Peyer's patch (tissue), 4 donors: ENCODE data around the gene C11orf97. TPM values are rescaled to one million over a fixed set of nuclear protein-coding genes. Genes with fewer than 3 reads are reported as not detected.

Source experiments
- DNase-seq, 3 donors: peaks; one replicate each; pipeline ENCODE4 v3.0.0-alpha.2; 2017 to 2019
- H3K27ac ChIP-seq, 4 donors: fragments of 200-600 bp; sonication (generic); one replicate each; pipeline ENCODE4 v1.5.1; 2016 to 2019
- H3K27me3 ChIP-seq, 2 donors: fragments of 200-600 bp; sonication (generic); one replicate each; pipeline ENCODE4 v1.5.1; 2019
- H3K36me3 ChIP-seq, 3 donors: fragments of 200-600 bp; sonication (generic); one replicate each; pipeline ENCODE4 v1.5.1; 2016 to 2019
- H3K4me1 ChIP-seq, 4 donors: fragments of 200-600 bp; sonication (generic); one replicate each; pipeline ENCODE4 v1.5.1; 2016 to 2019
- H3K4me3 ChIP-seq, 4 donors: fragments of 200-600 bp; sonication (generic); 1 replicate in 3 of 4; 2 replicates in 1 of 4; pipeline ENCODE4 v1.5.1; 2016 to 2019; ENCODE audit warnings: mild to moderate bottlenecking in 1 of 4
- H3K9me3 ChIP-seq, 4 donors: fragments of 200-600 bp; sonication (generic); one replicate each; pipeline ENCODE4 v1.5.1; 2016 to 2019; ENCODE audit warnings: mild to moderate bottlenecking in 1 of 4
- POLR2A ChIP-seq, 2 donors: fragments of 450-650 bp; IDR thresholded peaks; one replicate each; pipeline ENCODE4 v1.5.1; 2017; ENCODE audit warnings: antibody characterized with exemption in 2 of 2, mild to moderate bottlenecking in 2 of 2, moderate library complexity in 2 of 2
- total RNA-seq, 4 donors: library from RNA; depleted of rRNA; stranded (reverse); fragments of >200 nt; gene quantifications; one replicate each; pipeline ENCODE4 v1.1.0, GENCODE V29; 2016
- TF ChIP-seq, protein P1 (sequence below), 6 experiments: fragments of 450-650 bp in 4 of 6; fragments of 200-600 bp in 2 of 6; sonication (generic) in 1 of 6; IDR thresholded peaks; one replicate each; pipeline ENCODE4 v1.5.1; 2017 to 2019; ENCODE audit warnings: antibody characterized with exemption in 6 of 6, mild to moderate bottlenecking in 3 of 6, moderate library complexity in 1 of 6

C11orf97 gene
- total RNA-seq, 4 donors from 2014 or later = not detected

DNA sequence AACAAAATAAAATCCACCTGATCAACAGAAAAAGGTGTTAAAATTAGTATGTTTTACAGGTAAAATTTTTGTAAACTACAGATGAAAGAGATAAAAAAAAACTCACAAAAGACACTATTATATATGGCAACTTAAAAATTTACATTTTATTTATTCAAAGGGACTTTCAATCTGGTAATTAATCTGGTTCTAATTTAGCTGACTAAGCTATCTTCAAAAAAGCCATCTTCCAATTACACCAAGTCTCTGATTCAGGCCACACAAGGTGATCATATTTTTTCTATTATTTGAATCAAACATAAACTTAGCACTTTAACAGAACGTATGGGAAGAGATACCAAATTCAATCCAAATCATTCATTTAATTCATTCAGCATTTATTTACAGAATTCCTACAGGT lies 26.2 kb upstream of the C11orf97 start:
- Histone ChIP-seq H3K36me3 (peaks cover 0 to 37% (median 0%) of the 10 kb centered on the region in 3 donors), H3K9me3 (no peaks in the 10 kb centered on the region), H3K4me1 (no peaks in the 10 kb centered on the region), H3K27me3 (no peaks in the 10 kb centered on the region), H3K4me3 (no peak overlapping the region), H3K27ac (no peak overlapping the region)
- DNase-seq = no peak
- TF ChIP-seq, protein P1, sequence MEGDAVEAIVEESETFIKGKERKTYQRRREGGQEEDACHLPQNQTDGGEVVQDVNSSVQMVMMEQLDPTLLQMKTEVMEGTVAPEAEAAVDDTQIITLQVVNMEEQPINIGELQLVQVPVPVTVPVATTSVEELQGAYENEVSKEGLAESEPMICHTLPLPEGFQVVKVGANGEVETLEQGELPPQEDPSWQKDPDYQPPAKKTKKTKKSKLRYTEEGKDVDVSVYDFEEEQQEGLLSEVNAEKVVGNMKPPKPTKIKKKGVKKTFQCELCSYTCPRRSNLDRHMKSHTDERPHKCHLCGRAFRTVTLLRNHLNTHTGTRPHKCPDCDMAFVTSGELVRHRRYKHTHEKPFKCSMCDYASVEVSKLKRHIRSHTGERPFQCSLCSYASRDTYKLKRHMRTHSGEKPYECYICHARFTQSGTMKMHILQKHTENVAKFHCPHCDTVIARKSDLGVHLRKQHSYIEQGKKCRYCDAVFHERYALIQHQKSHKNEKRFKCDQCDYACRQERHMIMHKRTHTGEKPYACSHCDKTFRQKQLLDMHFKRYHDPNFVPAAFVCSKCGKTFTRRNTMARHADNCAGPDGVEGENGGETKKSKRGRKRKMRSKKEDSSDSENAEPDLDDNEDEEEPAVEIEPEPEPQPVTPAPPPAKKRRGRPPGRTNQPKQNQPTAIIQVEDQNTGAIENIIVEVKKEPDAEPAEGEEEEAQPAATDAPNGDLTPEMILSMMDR (IDR thresholded peaks at IDR 0.05) = no peak
- TF ChIP-seq POLR2A (IDR thresholded peaks at IDR 0.05) = no peak

DNA sequence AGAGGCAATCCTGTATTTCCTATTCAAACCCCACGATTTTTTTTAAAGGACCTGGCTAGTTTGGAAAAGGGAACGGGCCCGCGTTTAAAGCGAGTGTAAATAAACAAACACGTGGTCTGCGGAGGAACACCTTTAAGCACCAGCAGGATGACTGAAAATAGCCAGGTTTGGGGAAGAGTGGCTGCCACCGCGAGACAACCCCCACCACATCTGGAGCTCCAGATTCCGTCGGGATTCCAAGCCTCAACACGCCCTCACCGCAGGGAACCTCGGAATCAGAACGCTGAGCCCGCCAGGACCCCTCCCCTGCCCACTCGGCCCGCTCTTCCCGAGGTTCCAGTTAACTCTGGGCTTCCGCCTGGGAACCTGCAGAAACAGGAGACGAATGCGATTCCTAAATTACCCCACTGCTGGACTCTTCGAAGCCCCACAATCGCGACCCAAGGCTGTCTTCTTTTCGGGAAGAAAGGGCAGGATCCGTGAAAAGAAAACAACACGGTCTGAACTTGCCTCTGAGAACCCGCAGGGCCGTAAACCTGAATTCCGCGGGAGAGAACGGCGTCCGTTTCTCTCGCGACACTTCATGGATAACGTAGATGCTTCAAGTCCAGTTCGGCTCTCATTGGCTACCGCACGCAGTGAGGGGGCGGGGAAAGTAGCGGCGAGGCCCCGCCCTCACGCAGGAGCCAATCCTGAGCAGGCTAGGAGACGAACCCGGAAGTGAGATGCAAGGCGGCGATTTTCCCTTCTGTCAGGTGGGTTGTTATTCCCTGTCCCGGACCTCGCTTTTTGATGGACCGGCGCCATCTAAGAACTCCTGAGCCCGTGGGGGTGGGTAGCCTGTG lies 18.8 kb upstream of the C11orf97 start, which contains the start of the genes ANKRD49 and MRE11:
Gene ANKRD49, plus strand, starts transcription at position 704 of the 845 bp plus-strand sequence. CDS start 2,710 bp downstream, outside the sequence.
Gene MRE11, minus strand, starts transcription at position 564 of the 845 bp plus-strand sequence. CDS start 1,043 bp downstream, outside the sequence.
- no peaks in the 10 kb centered on the region for H3K27me3 ChIP-seq
- peaks cover 0 to 29% (median 0%) of the 10 kb centered on the region in 3 donors for H3K36me3 ChIP-seq
- peak; percentile 97 to 99 (median 97) for DNase-seq
- peak within 1 kb of the TSS; percentile 78 to 86 (median 81) for H3K27ac ChIP-seq
- no peaks in the 10 kb centered on the region for H3K9me3 ChIP-seq
- peak within 1 kb of the TSS; percentile 74 to 96 (median 80) for H3K4me3 ChIP-seq
- TF ChIP-seq, protein P1 (IDR thresholded peaks at IDR 0.05) = peak in 1 of 6 experiments; percentile 5
- peak; percentile 65 to 70 for TF ChIP-seq POLR2A (IDR thresholded peaks at IDR 0.05)
- H3K4me1 ChIP-seq = peaks cover 0 to 22% (median 2%) of the 10 kb centered on the region in 4 donors

DNA sequence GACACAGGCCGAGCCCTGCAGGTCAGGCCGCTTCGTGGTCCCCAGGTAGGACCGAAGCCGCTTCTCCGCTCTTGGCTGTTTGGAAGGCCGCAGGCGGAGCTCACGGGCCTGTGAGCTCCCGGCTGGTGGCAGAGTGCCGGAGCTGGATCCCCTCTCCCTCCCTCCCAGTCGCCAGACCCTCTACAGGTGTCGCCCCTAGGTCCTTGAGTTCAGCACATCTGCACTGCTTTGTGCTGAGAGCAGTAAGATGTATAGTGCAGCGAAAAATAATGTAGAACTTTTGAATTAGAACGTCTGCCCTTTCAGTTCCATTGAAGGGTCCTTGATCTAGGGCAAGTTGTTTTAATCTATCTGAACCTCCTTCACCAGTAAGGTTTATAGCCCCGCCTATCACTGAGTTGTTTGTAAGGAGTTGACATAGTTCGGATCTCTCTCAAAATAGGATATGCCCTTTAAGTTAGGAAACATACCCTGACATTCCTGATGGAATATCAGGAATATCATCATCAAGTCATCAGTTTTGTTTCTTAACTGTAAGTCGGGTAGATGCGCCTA lies 18.1 kb upstream of the C11orf97 start:
- Histone ChIP-seq H3K9me3 (no peaks in the 10 kb centered on the region), H3K4me3 (peak overlapping the region; percentile 74 to 96 (median 80)), H3K27ac (peak overlapping the region; percentile 78 to 86 (median 81)), H3K36me3 (peaks cover 0 to 29% (median 0%) of the 10 kb centered on the region in 3 donors), H3K4me1 (peaks cover 0 to 22% (median 2%) of the 10 kb centered on the region in 4 donors), H3K27me3 (no peaks in the 10 kb centered on the region)
- DNase-seq = no peak
- no peak for TF ChIP-seq POLR2A (IDR thresholded peaks at IDR 0.05)
- TF ChIP-seq, protein P1 (IDR thresholded peaks at IDR 0.05) = no peak

DNA sequence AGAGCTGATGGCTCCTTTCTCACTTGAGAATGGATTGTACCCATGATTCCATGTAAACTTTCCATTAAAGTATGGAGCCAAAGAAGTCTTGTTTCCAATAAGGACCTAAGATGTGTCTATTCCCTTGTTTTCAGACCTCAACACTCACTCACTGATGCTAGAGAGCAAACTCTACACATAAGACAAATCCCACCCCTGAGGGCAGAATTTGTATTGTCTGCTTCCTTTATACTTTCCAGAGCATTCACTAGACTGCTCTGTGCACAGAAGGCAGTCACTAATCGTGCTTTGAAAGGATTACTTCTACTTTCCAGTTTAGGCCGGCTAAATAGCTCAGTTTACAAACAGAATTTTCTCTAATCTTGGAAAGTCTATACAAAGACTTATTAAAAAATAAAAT lies 12.1 kb upstream of the C11orf97 start:
- no peak overlapping the region for H3K4me3 ChIP-seq
- H3K27me3 ChIP-seq = no peaks in the 10 kb centered on the region
- no peak overlapping the region for H3K27ac ChIP-seq
- no peak for DNase-seq
- TF ChIP-seq, protein P1 (IDR thresholded peaks at IDR 0.05) = no peak
- TF ChIP-seq POLR2A (IDR thresholded peaks at IDR 0.05) = no peak
- H3K4me1 ChIP-seq = peaks cover 0 to 6% (median 0%) of the 10 kb centered on the region in 4 donors
- H3K36me3 ChIP-seq = peaks cover 0 to 31% (median 0%) of the 10 kb centered on the region in 3 donors
- H3K9me3 ChIP-seq = no peaks in the 10 kb centered on the region

DNA sequence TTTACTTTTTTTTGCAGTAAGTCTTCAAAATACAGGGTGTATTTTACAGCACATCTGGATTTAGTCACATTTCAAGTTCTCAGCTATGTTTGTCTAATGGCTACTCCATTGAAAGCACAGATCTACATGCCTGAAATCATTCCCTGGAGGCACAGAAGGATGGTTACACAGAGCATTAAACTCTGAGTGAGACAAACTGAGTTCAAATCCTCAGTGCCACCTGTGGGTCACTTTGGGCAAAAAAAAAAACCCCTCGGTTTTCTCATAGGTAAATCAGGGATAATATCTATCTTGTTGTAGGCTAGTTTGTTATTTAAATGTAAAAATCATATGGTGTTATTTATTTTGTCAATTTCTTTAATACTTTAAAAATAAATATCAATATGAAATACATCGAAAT lies 10.7 kb upstream of the C11orf97 start:
- Histone ChIP-seq H3K36me3 (peaks cover 0 to 30% (median 0%) of the 10 kb centered on the region in 3 donors), H3K4me3 (no peak overlapping the region), H3K9me3 (no peaks in the 10 kb centered on the region), H3K4me1 (no peaks in the 10 kb centered on the region), H3K27ac (no peak overlapping the region), H3K27me3 (no peaks in the 10 kb centered on the region)
- no peak for DNase-seq
- TF ChIP-seq, protein P1 (IDR thresholded peaks at IDR 0.05) = no peak
- no peak for TF ChIP-seq POLR2A (IDR thresholded peaks at IDR 0.05)
